Islet of Langerhans (tissue), 1 donor: ENCODE measurements around the gene CHRNA9.
"Not testable (repeated sequence)": the region's sequence is repeated elsewhere in the genome, so short reads cannot be mapped to it uniquely, and the experiment has no call there.

ENCODE experiments used
- FAIRE-seq: peaks from one replicate; lab custom pipeline; 2011; peaks lifted over from hg19 to GRCh38; lab: Jason Lieb, UNC

Gene CHRNA9

GRCh38 chr4:40334591-40335524 is at the start of gene CHRNA9:
TSS of gene CHRNA9 (plus strand) at chr4:40335333. CDS start at chr4:40335468, 135 bp downstream.
- FAIRE-seq: no peak

- no peak for FAIRE-seq
These were observed 49.4 kb upstream of the CHRNA9 start for GRCh38 chr4:40285692-40286091.

- FAIRE-seq: no peak
These were observed 46.6 kb upstream of the CHRNA9 start for GRCh38 chr4:40288566-40288965.

- FAIRE-seq: no peak
These were observed 45.6 kb upstream of the CHRNA9 start for GRCh38 chr4:40289366-40290188.

- not testable (repeated sequence) for FAIRE-seq
These were observed 44.4 kb upstream of the CHRNA9 start for GRCh38 chr4:40290611-40291186.

GRCh38 chr4:40292313-40292759 is 42.8 kb upstream of the CHRNA9 start:
- FAIRE-seq: no peak

- FAIRE-seq: no peak
These were observed 40.8 kb upstream of the CHRNA9 start for GRCh38 chr4:40294339-40294738.

- not testable (repeated sequence) for FAIRE-seq
These were observed 40.1 kb upstream of the CHRNA9 start for GRCh38 chr4:40295030-40295429.

GRCh38 chr4:40295572-40295971 is 39.6 kb upstream of the CHRNA9 start:
- FAIRE-seq: no peak

- no peak for FAIRE-seq
These were observed 36.0 kb upstream of the CHRNA9 start for GRCh38 chr4:40299126-40299525.

- no peak for FAIRE-seq
These were observed 35.3 kb upstream of the CHRNA9 start for GRCh38 chr4:40299811-40300292.

- no peak for FAIRE-seq
These were observed 34.6 kb upstream of the CHRNA9 start for GRCh38 chr4:40300371-40301162.

- FAIRE-seq: no peak
These were observed 33.5 kb upstream of the CHRNA9 start for GRCh38 chr4:40301603-40302002.

GRCh38 chr4:40303751-40304150 is 31.4 kb upstream of the CHRNA9 start:
- FAIRE-seq: no peak

- no peak for FAIRE-seq
These were observed 29.6 kb upstream of the CHRNA9 start for GRCh38 chr4:40305328-40306170.

- no peak for FAIRE-seq
These were observed 28.9 kb upstream of the CHRNA9 start for GRCh38 chr4:40306226-40306625.

GRCh38 chr4:40306976-40307375 is 28.2 kb upstream of the CHRNA9 start:
- FAIRE-seq: no peak

GRCh38 chr4:40307627-40308497 is 27.3 kb upstream of the CHRNA9 start:
- no peak for FAIRE-seq

GRCh38 chr4:40308528-40309122 is 26.5 kb upstream of the CHRNA9 start:
- no peak for FAIRE-seq
